ENCODE results near the gene ZBED4. TPM values are rescaled to one million over a fixed set of nuclear protein-coding genes. Genes with fewer than 3 reads are reported as not detected.
"Not testable (repeated sequence)": the region's sequence is repeated elsewhere in the genome, so short reads cannot be mapped to it uniquely, and the experiment has no call there.

The ZBED4 gene
- total RNA-seq, 4 donors from 2014 or later = 19.9 to 30.7 (median 24.9) TPM

GRCh38 chr22:49820984-49821383 lies 32.7 kb upstream of the ZBED4 start:
- 65 to 88% methylated on average over 7 of the region's 7 CpGs for whole genome bisulfite sequencing, 2 donors (ENCODE audit: low coverage in 1 of 2)
- Histone ChIP-seq H3K36me3 (peaks cover 0 to 22% (median 11%) of the 10 kb centered on the region in 4 donors), H3K27me3 (no peaks in the 10 kb centered on the region), H3K27ac (no peak overlapping the region), H3K9me3 (no peaks in the 10 kb centered on the region), H3K4me3 (no peak overlapping the region), H3K4me1 (peaks cover 12 to 42% (median 29%) of the 10 kb centered on the region in 4 donors)
- intact Hi-C loops (cut with DNase I; ENCODE audit: low total_unique reads) = no loop called here
- no peak for TF ChIP-seq POLR2A (IDR thresholded peaks at IDR 0.05)
- no peak for TF ChIP-seq CTCF (IDR thresholded peaks at IDR 0.05)
- no peak for TF ChIP-seq EP300 (IDR thresholded peaks at IDR 0.05; ENCODE audit: low read depth)
- TF ChIP-seq POLR2AphosphoS5 (IDR thresholded peaks at IDR 0.05) = no peak
- DNase-seq = no peak
- in situ Hi-C loops (cut with MboI; ENCODE audit: low pct_ligation_motif_present in 1 of 4, low pct_unique_long_range_greater_than_20kb in 1 of 4, low sequenced_read_pairs in 3 of 4) = no loop called here

DNA sequence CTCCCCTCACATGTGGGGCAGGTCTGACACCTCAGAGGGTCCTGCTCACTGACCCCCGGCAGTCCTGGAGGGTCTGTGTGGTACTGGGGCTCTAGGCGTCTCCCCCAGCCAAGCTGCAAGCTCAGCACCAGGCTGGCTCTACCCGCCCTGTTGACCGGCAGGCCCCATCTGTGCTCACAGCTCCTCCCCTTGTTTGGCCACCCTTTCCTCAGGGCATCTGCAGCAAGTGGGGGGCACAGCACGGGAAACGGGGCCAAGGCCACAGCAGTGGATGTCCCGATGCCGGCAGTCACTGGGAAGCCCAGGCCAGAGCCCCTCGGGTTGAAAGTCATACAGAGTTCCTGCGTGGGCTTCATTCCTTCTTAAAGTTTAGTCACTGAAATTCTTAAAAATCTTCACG lies 31.9 kb upstream of the ZBED4 start:
- WGBS, 2 donors (ENCODE audit: low coverage in 1 of 2) = 81% methylated on average over 11 of the region's 11 CpGs; no CpG with 5 or more reads in 1 of the 2 donors
- H3K4me3 ChIP-seq; H3K27ac ChIP-seq; DNase-seq; in situ Hi-C loops (cut with MboI; ENCODE audit: low pct_ligation_motif_present in 1 of 4, low pct_unique_long_range_greater_than_20kb in 1 of 4, low sequenced_read_pairs in 3 of 4); H3K27me3 ChIP-seq; intact Hi-C loops (cut with DNase I; ENCODE audit: low total_unique reads); H3K9me3 ChIP-seq: not testable (repeated sequence)
- H3K4me1 ChIP-seq = peaks cover 18 to 40% (median 31%) of the 10 kb centered on the region in 4 donors
- peaks cover 0 to 22% (median 11%) of the 10 kb centered on the region in 4 donors for H3K36me3 ChIP-seq

GRCh38 chr22:49823289-49824045 lies 30.2 kb upstream of the ZBED4 start:
- DNase-seq = no peak
- Histone ChIP-seq H3K36me3 (peaks cover 0 to 19% (median 10%) of the 10 kb centered on the region in 4 donors), H3K4me1 (peaks cover 18 to 45% (median 27%) of the 10 kb centered on the region in 4 donors), H3K4me3 (no peak overlapping the region), H3K9me3 (no peaks in the 10 kb centered on the region), H3K27ac (no peak overlapping the region), H3K27me3 (no peaks in the 10 kb centered on the region)
- 94% methylated on average over 50 of the region's 53 CpGs; no CpG with 5 or more reads in 1 of the 2 donors for WGBS, 2 donors (ENCODE audit: low coverage in 1 of 2)
- in situ Hi-C loops (cut with MboI; ENCODE audit: low pct_ligation_motif_present in 1 of 4, low pct_unique_long_range_greater_than_20kb in 1 of 4, low sequenced_read_pairs in 3 of 4) (no loop called here), intact Hi-C loops (cut with DNase I; ENCODE audit: low total_unique reads) (no loop called here)
- TF ChIP-seq EP300 (IDR thresholded peaks at IDR 0.05; ENCODE audit: low read depth) (no peak), POLR2AphosphoS5 (IDR thresholded peaks at IDR 0.05) (no peak), CTCF (IDR thresholded peaks at IDR 0.05) (no peak), POLR2A (IDR thresholded peaks at IDR 0.05) (no peak)

DNA sequence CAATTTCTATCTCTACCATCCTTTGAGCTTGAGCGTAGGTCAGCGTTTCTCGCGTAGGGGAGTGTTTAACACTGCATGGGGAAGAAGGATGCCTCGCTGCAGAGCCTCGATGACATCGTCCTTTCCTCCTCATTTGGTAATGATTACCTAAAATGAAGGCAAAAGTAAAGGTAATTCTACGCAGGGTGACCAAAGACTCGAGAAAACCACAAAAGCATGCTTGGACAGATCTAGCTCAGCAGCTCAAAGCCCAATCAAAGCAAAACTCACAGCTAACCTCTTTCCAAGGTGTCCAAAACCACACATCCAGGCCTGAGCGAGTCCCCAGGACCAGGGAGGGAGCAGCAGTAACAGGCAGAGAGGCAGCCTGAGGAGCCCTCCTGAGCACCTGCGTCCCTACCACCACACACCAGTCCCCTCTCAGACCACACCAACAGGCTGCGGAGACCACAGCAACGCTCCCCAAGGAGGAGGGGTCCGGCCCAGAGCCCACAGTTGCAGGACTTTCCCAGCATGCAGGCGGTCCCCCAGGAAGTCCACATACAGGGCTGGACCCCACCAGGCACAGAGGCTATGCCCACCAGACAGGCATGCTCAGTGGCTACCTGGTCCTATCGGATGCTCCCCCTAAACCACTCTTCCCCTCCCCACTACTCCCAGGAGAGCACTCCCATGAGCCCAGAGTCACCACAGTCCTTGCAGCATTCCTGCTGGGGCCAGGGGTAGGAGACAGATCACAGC lies 29.3 kb upstream of the ZBED4 start:
- WGBS, 2 donors (ENCODE audit: low coverage in 1 of 2) = 75 to 83% methylated on average over 7 to 16 of the region's 16 CpGs
- no peak for DNase-seq
- intact Hi-C loops (cut with DNase I; ENCODE audit: low total_unique reads) = no loop called here
- H3K27me3 ChIP-seq = no peaks in the 10 kb centered on the region
- H3K36me3 ChIP-seq = peaks cover 0 to 19% (median 7%) of the 10 kb centered on the region in 4 donors
- H3K9me3 ChIP-seq = no peaks in the 10 kb centered on the region
- H3K4me3 ChIP-seq = no peak overlapping the region
- H3K4me1 ChIP-seq = peaks cover 18 to 45% (median 27%) of the 10 kb centered on the region in 4 donors
- no peak overlapping the region for H3K27ac ChIP-seq
- in situ Hi-C loops (cut with MboI; ENCODE audit: low pct_ligation_motif_present in 1 of 4, low pct_unique_long_range_greater_than_20kb in 1 of 4, low sequenced_read_pairs in 3 of 4) = no loop called here
- TF ChIP-seq CTCF (IDR thresholded peaks at IDR 0.05) (no peak), POLR2AphosphoS5 (IDR thresholded peaks at IDR 0.05) (no peak), EP300 (IDR thresholded peaks at IDR 0.05; ENCODE audit: low read depth) (no peak), POLR2A (IDR thresholded peaks at IDR 0.05) (no peak)

All from transverse colon (tissue), 4 donors.